ENCODE data around the gene PORCN.

GRCh38 chrX:48507246-48507645 is 1.5 kb upstream of the PORCN start:
- TF ChIP-seq ZNF335 (CRISPR knock-in tag; IDR thresholded peaks at IDR 0.05) = no peak
- TF ChIP-seq CTCF (CRISPR knock-in tag; IDR thresholded peaks at IDR 0.05) = no peak
- TF ChIP-seq SRY (CRISPR knock-in tag; IDR thresholded peaks at IDR 0.05) = no peak
- TF ChIP-seq REST (IDR thresholded peaks at IDR 0.05; ENCODE audit: borderline replicate concordance in 1 of 2, low read depth in 1 of 2, low read length in 2 of 2) = no peak
- TF ChIP-seq RNF2 (conservative IDR thresholded peaks at IDR 0.05; ENCODE audit: low read depth) = no peak
- TF ChIP-seq GABPB1 (CRISPR knock-in tag; IDR thresholded peaks at IDR 0.05) = no peak

Measured in HepG2 (cell line).